Measurements from ENCODE around the gene KIRREL3. TPM values are rescaled to one million over a fixed set of nuclear protein-coding genes. Genes with fewer than 3 reads are reported as not detected.

Gene KIRREL3
- total RNA-seq, 2 donors from 2014 or later: 0.61 to 0.64 TPM

DNA sequence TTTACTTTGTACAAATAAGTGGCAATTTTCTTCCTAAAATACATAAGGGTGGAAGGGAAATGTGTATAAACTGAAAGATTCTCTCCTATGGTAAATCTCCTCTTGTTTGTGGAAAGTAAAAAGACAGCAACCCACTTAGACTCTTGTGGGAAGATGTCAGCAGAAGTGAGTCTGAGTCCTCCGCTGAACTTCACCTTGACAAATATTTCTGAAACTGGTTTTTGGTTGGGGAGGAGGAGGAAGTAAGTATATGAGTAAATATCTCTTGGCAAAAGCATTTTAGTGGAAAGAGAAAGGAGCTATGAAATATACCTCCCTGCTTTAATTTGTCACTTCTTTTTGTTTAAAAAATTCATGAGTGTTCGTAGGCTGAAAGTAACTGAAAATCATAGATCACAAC is 196.2 kb downstream of the KIRREL3 start:
- no peaks in the 10 kb centered on the region for H3K4me1 ChIP-seq
- no peaks in the 10 kb centered on the region for H3K36me3 ChIP-seq
- no peak overlapping the region for H3K4me3 ChIP-seq
- no peaks in the 10 kb centered on the region for H3K27me3 ChIP-seq
- no peak overlapping the region for H3K9ac ChIP-seq (ENCODE audit: low read depth in 2 of 2, low read length in 2 of 2)
- no peaks in the 10 kb centered on the region for H3K9me3 ChIP-seq
- H3K27ac ChIP-seq: no peak overlapping the region
- TF ChIP-seq, protein P1, sequence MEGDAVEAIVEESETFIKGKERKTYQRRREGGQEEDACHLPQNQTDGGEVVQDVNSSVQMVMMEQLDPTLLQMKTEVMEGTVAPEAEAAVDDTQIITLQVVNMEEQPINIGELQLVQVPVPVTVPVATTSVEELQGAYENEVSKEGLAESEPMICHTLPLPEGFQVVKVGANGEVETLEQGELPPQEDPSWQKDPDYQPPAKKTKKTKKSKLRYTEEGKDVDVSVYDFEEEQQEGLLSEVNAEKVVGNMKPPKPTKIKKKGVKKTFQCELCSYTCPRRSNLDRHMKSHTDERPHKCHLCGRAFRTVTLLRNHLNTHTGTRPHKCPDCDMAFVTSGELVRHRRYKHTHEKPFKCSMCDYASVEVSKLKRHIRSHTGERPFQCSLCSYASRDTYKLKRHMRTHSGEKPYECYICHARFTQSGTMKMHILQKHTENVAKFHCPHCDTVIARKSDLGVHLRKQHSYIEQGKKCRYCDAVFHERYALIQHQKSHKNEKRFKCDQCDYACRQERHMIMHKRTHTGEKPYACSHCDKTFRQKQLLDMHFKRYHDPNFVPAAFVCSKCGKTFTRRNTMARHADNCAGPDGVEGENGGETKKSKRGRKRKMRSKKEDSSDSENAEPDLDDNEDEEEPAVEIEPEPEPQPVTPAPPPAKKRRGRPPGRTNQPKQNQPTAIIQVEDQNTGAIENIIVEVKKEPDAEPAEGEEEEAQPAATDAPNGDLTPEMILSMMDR (IDR thresholded peaks at IDR 0.05): no peak
- no peak for DNase-seq
- intact Hi-C loops (cut with DNase I): no loop called here

DNA sequence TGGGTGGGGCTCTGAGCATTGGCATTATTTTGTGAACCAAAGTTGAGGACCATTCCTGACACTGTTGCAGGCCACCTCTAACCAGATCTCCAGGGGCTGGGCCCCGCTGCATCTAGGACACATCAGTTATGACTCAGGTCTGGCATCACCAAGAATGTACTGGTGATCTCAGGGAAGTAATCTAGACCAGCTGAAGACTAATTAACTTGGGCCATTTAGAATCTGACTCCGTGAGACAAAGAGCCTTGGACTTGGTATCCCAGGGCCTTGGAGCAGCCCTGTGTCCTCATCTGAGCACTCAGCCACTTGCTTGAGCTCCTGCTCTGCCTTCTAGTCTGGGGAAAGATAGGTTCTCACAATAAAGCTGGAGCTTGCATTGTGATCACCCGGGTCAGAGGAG is 200.6 kb downstream of the KIRREL3 start:
- H3K9me3 ChIP-seq: no peaks in the 10 kb centered on the region
- no peaks in the 10 kb centered on the region for H3K4me1 ChIP-seq
- intact Hi-C loops (cut with DNase I): no loop called here
- no peaks in the 10 kb centered on the region for H3K27me3 ChIP-seq
- H3K27ac ChIP-seq: no peak overlapping the region
- no peak overlapping the region for H3K4me3 ChIP-seq
- TF ChIP-seq, protein P1 (IDR thresholded peaks at IDR 0.05): no peak
- no peak overlapping the region for H3K9ac ChIP-seq (ENCODE audit: low read depth in 2 of 2, low read length in 2 of 2)
- no peak for DNase-seq
- no peaks in the 10 kb centered on the region for H3K36me3 ChIP-seq

DNA sequence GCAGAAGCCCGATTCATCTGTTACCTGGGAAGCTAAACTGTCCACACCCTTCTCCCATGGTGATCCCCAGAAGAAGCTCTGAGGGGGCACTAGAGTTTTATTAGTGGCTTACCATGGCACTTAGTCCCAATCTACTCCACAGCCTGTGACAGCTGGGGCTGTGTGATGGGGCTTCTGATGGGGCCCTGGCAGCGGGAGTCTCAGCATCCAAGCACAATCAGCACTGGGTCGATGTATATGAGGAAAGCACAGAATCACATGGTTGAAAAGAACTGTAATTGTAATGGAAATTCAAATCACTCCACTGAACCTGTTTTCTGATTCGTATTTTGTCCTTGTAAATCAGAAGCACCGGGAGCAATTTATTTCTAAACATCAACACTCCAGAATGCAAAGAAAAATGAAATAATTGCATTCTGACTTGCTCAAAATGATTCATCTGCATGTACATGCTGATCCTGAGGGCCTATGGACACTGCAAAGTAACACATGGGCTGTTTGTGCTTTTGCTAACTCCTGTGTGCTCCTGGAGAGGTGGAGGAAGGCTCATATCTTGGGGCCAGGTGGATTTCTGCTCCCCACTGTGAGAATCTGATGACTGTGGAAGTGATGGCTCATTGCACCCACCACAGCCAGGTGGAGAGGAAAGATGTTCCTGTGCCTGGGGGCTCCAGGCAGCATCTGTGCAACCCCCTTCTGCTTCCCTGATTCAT is 203.0 kb downstream of the KIRREL3 start:
- intact Hi-C loops (cut with DNase I): no loop called here
- no peak for DNase-seq

DNA sequence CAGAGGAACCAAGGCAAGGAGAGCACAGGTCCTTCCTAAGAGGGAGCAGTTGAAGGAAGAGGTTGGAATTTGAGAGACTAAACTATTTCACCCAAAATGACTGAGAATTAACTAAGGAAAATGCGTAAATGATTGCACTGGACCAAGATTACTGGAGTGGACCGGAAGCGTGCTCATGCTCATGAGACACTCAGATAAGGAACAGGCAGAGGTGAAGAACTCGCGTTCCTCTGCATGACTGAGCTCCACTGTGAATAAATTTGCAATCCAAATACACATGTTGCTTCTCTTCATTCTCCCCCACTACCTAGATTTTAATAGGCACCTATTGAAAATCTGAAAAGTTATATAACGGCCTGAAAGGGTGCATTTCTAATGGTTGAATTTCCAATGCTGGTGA is 207.0 kb downstream of the KIRREL3 start:
- Histone ChIP-seq H3K27me3 (no peaks in the 10 kb centered on the region), H3K4me1 (no peaks in the 10 kb centered on the region), H3K36me3 (no peaks in the 10 kb centered on the region), H3K27ac (no peak overlapping the region), H3K9me3 (no peaks in the 10 kb centered on the region), H3K9ac (ENCODE audit: low read depth in 2 of 2, low read length in 2 of 2) (no peak overlapping the region), H3K4me3 (no peak overlapping the region)
- no peak for DNase-seq
- TF ChIP-seq, protein P1 (IDR thresholded peaks at IDR 0.05): no peak
- intact Hi-C loops (cut with DNase I): no loop called here

More for the DNA sequence above, 203.0 kb downstream of the KIRREL3 start:
- no peak overlapping the region for H3K4me3 ChIP-seq
- H3K27ac ChIP-seq: no peak overlapping the region
- no peak overlapping the region for H3K9ac ChIP-seq (ENCODE audit: low read depth in 2 of 2, low read length in 2 of 2)
- H3K27me3 ChIP-seq: no peaks in the 10 kb centered on the region
- no peaks in the 10 kb centered on the region for H3K9me3 ChIP-seq
- TF ChIP-seq, protein P1 (IDR thresholded peaks at IDR 0.05): no peak
- H3K36me3 ChIP-seq: no peaks in the 10 kb centered on the region
- no peaks in the 10 kb centered on the region for H3K4me1 ChIP-seq

DNA sequence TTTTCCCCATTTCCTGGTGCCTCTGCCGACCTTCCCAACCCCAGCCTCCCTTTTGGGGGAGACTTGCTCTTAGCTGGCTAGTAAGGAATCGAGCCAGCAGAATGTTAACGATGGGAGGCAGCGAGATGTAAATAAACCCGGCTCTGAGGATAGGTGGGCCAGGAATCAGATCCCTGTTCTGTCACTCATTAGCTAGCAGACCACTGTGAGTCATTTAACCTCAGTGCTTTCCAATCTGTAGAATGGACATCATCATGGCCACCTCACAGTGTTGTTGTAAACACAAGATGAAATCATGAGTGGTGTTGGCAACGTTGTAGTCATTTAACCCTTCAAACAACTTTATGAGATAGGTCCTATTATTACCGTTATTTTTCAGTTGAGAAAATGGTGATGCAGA is 208.6 kb downstream of the KIRREL3 start:
- no peak overlapping the region for H3K27ac ChIP-seq
- TF ChIP-seq, protein P1 (IDR thresholded peaks at IDR 0.05): no peak
- intact Hi-C loops (cut with DNase I): no loop called here
- no peaks in the 10 kb centered on the region for H3K4me1 ChIP-seq
- no peaks in the 10 kb centered on the region for H3K36me3 ChIP-seq
- H3K27me3 ChIP-seq: no peaks in the 10 kb centered on the region
- H3K9ac ChIP-seq (ENCODE audit: low read depth in 2 of 2, low read length in 2 of 2): no peak overlapping the region
- DNase-seq: no peak
- H3K9me3 ChIP-seq: no peaks in the 10 kb centered on the region
- no peak overlapping the region for H3K4me3 ChIP-seq
